AML-193 (cell line): ENCODE results near the gene CATSPERB.
"Not testable (repeated sequence)": the region's sequence is repeated elsewhere in the genome, so short reads cannot be mapped to it uniquely, and the experiment has no call there.

Source experiments
- DNase-seq, 2 experiments: peaks; one replicate each; lab custom pipeline; 2025; lab: John Stamatoyannopoulos, UW

The CATSPERB gene

GRCh38 chr14:91577632-91578233 lies 154.2 kb downstream of the CATSPERB start:
- DNase-seq, result no peak

DNA sequence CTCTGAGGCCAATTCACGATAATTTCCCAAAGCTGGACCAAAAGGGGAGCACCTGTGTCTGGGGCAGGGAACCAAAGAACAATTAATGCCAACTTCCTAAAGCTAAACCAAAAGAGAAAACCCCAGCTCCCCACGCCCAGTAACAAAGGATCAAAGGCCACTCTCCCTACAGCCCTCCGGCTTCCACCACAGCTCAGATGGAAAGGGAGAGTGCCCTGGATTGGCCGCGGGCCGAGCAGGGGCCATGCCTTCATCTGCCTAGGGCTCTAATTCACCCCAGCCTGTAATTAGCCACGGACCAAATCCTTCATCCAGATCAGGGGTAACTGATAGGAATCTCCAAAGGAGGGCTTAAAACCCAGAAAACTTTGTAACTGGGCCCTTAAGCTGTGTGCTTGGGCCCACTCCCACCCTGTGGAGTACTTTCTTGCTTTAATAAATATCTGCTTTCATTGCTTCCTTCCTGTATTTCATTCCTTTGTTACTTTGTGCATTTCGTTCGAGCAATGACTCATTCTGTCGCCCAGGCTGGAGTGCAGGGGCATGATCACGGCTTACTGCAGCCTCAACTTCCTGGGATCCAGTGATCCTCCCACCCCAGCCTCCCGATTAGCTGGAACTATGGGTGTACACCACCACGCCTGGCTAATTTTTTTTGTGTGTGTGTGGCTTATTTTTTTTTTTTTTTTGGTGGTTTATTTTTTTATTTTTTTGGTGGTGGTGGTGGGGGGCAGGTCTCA lies 156.2 kb downstream of the CATSPERB start:
- DNase-seq, result no peak

GRCh38 chr14:91573894-91574837 lies 157.7 kb downstream of the CATSPERB start:
- no peak for DNase-seq

- DNase-seq, result no peak
Measured at GRCh38 chr14:91573528-91573893, 158.4 kb downstream of the CATSPERB start.

GRCh38 chr14:91570021-91570420 lies 161.9 kb downstream of the CATSPERB start:
- DNase-seq, result no peak

DNA sequence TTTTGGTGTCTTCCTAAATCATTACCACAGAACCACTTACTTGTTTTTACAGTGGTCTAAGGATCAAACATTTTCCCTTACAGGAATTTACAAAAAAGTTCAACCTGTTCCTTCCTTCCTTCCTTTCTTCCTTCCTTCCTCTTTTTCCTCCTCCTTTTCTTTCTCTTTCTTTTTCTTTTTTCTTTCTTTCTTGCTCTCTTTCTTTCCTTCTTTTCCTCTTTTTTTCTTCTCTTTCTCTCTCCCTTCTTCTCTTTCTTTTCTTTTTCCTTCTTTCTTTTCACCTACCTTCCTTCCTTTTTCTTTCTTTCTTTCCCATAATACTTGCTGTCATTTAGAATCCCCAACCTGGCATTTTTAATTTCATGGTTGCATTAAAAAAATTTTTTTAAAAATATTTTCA lies 162.6 kb downstream of the CATSPERB start:
- DNase-seq, result no peak

GRCh38 chr14:91568626-91569025 lies 163.3 kb downstream of the CATSPERB start:
- no peak for DNase-seq

- not testable (repeated sequence) for DNase-seq
Measured at GRCh38 chr14:91567827-91568226, 164.1 kb downstream of the CATSPERB start.

DNA sequence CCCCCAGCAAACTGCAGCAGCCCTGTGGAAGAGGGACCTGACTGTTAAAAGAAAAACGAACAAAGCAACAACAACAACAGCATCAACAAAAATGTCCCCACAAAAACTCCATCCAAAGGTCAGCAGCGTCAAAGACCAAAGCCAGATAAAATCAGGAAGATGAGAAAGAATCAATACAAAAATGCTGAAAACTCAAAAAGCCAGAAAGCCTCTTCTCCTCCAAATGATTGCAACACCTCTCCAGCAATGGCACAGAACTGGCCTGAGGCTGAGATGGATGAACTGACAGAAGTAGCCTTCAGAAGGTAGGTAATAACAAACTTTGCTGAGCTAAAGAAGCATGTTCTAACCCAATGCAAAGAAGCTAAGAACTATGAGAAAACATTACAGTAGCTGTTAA lies 176.4 kb downstream of the CATSPERB start:
- DNase-seq, result no peak

- DNase-seq, result no peak
Measured at GRCh38 chr14:91554535-91555332, 177.2 kb downstream of the CATSPERB start.

DNA sequence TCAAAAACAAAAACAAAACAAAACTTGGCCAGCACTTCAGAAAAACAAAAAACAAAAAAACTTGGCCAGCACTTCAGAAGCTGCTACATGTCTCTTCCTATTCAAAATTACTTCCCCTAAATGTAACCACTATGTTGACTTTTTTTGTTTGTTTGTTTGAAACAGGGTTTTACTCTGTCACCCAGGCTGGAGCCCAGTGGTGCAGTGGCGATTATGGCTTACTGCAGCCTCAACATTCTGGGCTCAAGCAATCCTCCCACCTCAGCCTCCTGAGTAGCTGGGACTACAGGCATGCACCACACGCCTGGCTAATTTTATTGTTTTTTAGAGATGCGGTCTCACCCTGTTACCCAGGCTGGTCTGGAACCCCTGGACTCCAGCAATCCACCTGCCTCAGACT lies 183.8 kb downstream of the CATSPERB start:
- DNase-seq, result no peak

GRCh38 chr14:91545946-91546716 lies 185.8 kb downstream of the CATSPERB start:
- DNase-seq, result no peak

- DNase-seq, result no peak
Measured at GRCh38 chr14:91545204-91545603, 186.7 kb downstream of the CATSPERB start.

DNA sequence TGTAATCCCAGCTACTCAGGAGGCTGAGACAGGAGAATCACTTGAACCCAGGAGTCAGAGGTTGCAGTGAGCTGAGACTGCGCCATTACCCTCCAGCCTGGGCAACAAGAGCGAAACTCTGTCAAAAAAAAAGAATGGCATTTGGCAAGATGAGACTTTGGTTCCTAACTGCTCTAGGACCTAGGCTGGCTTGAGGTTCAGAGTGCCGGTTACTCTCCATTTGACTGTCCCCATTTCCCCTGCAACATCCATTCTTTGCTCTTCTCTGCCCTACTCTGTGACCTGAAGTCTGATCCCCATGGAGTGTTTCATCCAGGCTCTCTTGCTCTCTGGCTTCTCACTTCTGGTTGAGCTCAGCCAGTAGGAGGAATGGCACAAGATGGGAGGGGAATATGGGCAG lies 195.6 kb downstream of the CATSPERB start:
- no peak for DNase-seq

DNA sequence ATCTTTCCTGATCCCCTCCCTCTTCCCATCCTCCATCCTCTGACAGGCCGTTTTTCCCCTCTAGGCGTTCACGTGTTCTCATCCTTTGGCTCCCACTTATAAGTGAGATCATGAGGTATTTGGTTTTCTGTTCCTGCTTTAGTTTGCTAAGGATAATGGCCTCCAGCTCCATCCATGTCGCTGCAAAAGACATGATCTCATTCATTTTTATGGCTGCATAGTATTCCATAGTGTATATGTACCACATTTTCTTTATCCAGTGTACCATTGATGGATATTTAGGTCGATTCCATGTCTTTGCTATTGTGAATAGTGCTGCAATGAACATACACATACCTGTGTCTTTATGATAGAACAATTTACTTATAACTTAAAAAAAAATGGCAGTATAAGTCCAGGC lies 197.8 kb downstream of the CATSPERB start:
- not testable (repeated sequence) for DNase-seq

GRCh38 chr14:91533623-91534022 lies 198.3 kb downstream of the CATSPERB start:
- DNase-seq, result no peak
